K562 (cell line): Measurements from ENCODE around the gene ARMH1. TPM values are rescaled to one million over a fixed set of nuclear protein-coding genes. Genes with fewer than 3 reads are reported as not detected.
A peak's percentile ranks its signal among the peaks of the same experiment; 100 is the strongest.

Experiments used
- E2F3 ChIP-seq: fragments of 250-450 bp; sonication (Bioruptor Pico); IDR thresholded peaks from 2 replicates; pipeline ENCODE4 v1.4.0; 2020; ENCODE audit warnings: mild to moderate bottlenecking
- EGR1 ChIP-seq: fragments of 450-650 bp; conservative IDR thresholded peaks from 2 replicates; pipeline ENCODE4 v1.6.1; 2017; ENCODE audit warnings: mild to moderate bottlenecking
- ELK1 ChIP-seq: sonication (generic); formaldehyde crosslinking; IDR thresholded peaks from 2 replicates; pipeline ENCODE4 v1.8.1; 2022; ENCODE audit warnings: missing genetic modification reagents
- FOXK2 ChIP-seq, 2 experiments: fragments of 450-650 bp; IDR thresholded peaks in 1 of 2; conservative IDR thresholded peaks in 1 of 2; 2 replicates each; pipeline ENCODE4 v1.6.1; 2016; ENCODE audit warnings: low read depth in 2 of 2, mild to moderate bottlenecking in 1 of 2
- NR2C1 ChIP-seq, 2 experiments: fragments of 450-650 bp; IDR thresholded peaks; 2 replicates each; pipeline ENCODE4 v1.6.1; 2017; ENCODE audit warnings: mild to moderate bottlenecking in 2 of 2, antibody characterized with exemption in 1 of 2, inconsistent platforms in 1 of 2, missing compliant biosample characterization in 1 of 2, missing genetic modification characterization in 1 of 2
- PKNOX1 ChIP-seq: fragments of 450-650 bp; IDR thresholded peaks from 2 replicates; pipeline ENCODE4 v1.6.1; 2016
- RFX7 ChIP-seq: fragments of 250-450 bp; sonication (Bioruptor Pico); IDR thresholded peaks from 2 replicates; pipeline ENCODE4 v1.5.1; 2021; ENCODE audit warnings: mild to moderate bottlenecking
- SIRT6 ChIP-seq: IDR thresholded peaks from one replicate; pipeline ENCODE4 v1.6.1; 2012; ENCODE audit warnings: low read depth, mild to moderate bottlenecking, control low read depth, inconsistent platforms, low read length, moderate library complexity
- SMAD2 ChIP-seq: fragments of 150-350 bp; IDR thresholded peaks from 2 replicates; pipeline ENCODE4 v1.6.1; 2014; ENCODE audit warnings: low read depth, mild to moderate bottlenecking, low read length
- SMAD3 ChIP-seq: fragments of 450-650 bp; formaldehyde crosslinking; conservative IDR thresholded peaks from 2 replicates; pipeline ENCODE4 v1.4.0; 2020; ENCODE audit warnings: mild to moderate bottlenecking
- SMARCB1 ChIP-seq: IDR thresholded peaks from 2 replicates; pipeline ENCODE4 v1.6.1; 2011; ENCODE audit warnings: improper control_type of control experiment, low read depth; ENCODE audit not compliant: insufficient read length
- TEAD1 ChIP-seq, 2 experiments: fragments of 450-650 bp in 1 of 2; sonication (generic) in 1 of 2; formaldehyde crosslinking; IDR thresholded peaks; 2 replicates each; pipeline versions ENCODE4 v1.4.0 to v1.8.0; 2020 to 2022; ENCODE audit warnings: mild to moderate bottlenecking in 2 of 2, missing genetic modification reagents in 1 of 2
- TRIM25 ChIP-seq: fragments of 450-650 bp; IDR thresholded peaks from 2 replicates; pipeline ENCODE4 v1.7.0; 2016; ENCODE audit warnings: borderline replicate concordance
- ZC3H8 ChIP-seq: fragments of 450-650 bp; IDR thresholded peaks from 2 replicates; pipeline ENCODE4 v1.6.1; 2017
- ZNF232 ChIP-seq: sonication (generic); formaldehyde crosslinking; IDR thresholded peaks from 2 replicates; pipeline ENCODE4 v1.8.0; 2022; ENCODE audit warnings: mild to moderate bottlenecking, missing genetic modification reagents
- ZNF561 ChIP-seq: fragments of 450-650 bp; formaldehyde crosslinking; conservative IDR thresholded peaks from 2 replicates; pipeline ENCODE4 v1.4.0; 2020; ENCODE audit warnings: mild to moderate bottlenecking, moderate library complexity
- polyA plus RNA-seq, 8 experiments: library from polyadenylated mRNA; depleted of rRNA in 4 of 8; stranded (reverse) in 5 of 8; unstranded in 3 of 8; fragments of >200 nt; fragmentation: Nextera tagmentation in 2 of 8; fragmentation: Illumina TruSeq in 1 of 8; extraction: Ambion mirVana in 2 of 8; extraction: Trizol in 1 of 8; gene quantifications; 2 replicates each; pipeline versions ENCODE4 v1.2.1 to v1.2.3, GENCODE V29; 2011 to 2014; ENCODE audit warnings: inconsistent platforms in 1 of 8, missing spikeins in 1 of 8
- total RNA-seq, 7 experiments: library from RNA; depleted of rRNA in 6 of 7; stranded (reverse); fragments of >200 nt in 6 of 7; fragmentation: Illumina TruSeq in 2 of 7; extraction: Trizol in 2 of 7; gene quantifications; 2 replicates each; pipeline versions ENCODE4 v1.2.1 to v1.2.3, GENCODE V29; 2011 to 2021; ENCODE audit warnings: low replicate concordance in 1 of 7

The ARMH1 gene
- total and polyA plus RNA-seq, 9 of the 15 experiments (the other 6 are each of a cell fraction or from before 2014, with no cell fraction given), result 0.41 TPM; not detected in 8

GRCh38 chr1:44676484-44677200 is 2.1 kb downstream of the ARMH1 start (continued):
- TF ChIP-seq PKNOX1 (peak; percentile 63; the same call in 1 of the 2 replicates), SMAD3 (CRISPR knock-in tag) (no peak), RFX7 (CRISPR knock-in tag) (no peak), ZNF561 (CRISPR knock-in tag) (no peak), EGR1 (no peak), E2F3 (CRISPR knock-in tag) (no peak), SMAD2 (no peak), SIRT6 (no peak), NR2C1 (IDR thresholded peaks at IDR 0.05) (peak; percentile 86), NR2C1 (tag; IDR thresholded peaks at IDR 0.05) (peak; percentile 90), ZC3H8 (no peak), ZNF232 (CRISPR knock-in tag) (no peak), TRIM25 (no peak), TEAD1 (CRISPR knock-in tag; IDR thresholded peaks at IDR 0.05) (0 out of 4 replicates have a peak, but pooled peaks of 1 of the 2 experiments have one; percentile 48), FOXK2 (conservative IDR thresholded peaks at IDR 0.05 in 1 of 2, IDR thresholded peaks at IDR 0.05 in 1 of 2; ENCODE audit: low read depth in 2 of 2) (peak; percentile 47 to 74; a peak in 3 of 4 replicates), SMARCB1 (no peak), ELK1 (CRISPR knock-in tag) (no peak)
